ENCODE measurements around the gene HPN.

Gene HPN

DNA sequence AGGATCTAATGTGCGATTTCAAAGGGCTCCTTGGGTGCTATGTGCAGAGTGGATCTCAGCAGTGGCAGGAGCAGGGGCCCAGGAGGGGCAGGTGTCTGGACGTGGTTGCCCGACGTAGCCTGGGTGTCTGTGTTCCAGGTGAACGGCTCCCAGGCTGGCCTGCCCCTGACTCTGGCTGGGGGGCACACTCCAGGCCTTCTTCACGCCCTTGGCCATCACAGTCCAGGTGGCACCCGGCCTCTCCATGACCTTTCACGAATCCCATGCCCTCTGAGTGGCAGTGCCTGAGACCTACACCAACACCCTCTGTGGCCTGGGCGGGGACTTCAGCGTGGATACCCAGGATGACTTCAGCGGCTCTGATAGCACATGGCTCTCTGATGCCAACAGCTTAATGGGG is 62.8 kb downstream of the HPN start:
- no peak for DNase-seq (ENCODE audit: low read depth in 2 of 2)

GRCh38 chr19:35105047-35105410 is 63.5 kb downstream of the HPN start:
- DNase-seq (ENCODE audit: low read depth in 2 of 2) = no peak

DNA sequence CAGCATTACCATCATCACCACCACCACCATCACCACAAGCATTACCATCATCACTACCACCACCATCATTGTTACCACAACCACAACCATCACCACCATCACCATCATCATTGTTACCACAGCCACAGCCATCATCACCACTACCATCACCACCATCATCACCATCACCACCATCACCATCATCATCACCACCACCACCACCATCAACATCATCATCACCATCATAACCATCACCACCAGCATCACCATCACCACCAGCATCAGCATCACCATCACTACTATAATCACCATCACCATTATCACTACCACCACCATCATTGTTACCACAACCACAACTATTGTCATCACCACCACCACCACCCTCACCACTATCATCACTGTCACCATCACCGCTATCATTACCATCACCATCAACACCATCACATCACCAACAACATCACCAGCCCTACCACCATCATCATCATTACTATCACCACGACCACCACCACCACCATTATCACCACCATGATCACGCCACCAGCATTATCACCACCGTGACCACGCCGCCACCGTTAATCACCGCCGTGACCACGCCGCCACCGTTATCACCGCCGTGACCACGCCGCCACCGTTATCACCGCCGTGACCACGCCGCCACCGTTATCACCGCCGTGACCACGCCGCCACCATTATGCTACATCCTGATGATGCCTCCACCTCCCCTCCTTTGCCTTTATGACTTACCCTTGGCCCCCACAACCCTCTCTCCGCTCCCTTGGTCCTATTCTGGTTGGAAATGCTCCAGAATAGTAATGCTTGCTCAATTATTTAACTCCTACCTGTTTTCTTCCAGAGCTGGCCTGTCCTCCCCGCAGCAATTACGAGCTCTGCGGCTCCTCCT is 64.1 kb downstream of the HPN start:
- no peak for DNase-seq (ENCODE audit: low read depth in 2 of 2)

DNA sequence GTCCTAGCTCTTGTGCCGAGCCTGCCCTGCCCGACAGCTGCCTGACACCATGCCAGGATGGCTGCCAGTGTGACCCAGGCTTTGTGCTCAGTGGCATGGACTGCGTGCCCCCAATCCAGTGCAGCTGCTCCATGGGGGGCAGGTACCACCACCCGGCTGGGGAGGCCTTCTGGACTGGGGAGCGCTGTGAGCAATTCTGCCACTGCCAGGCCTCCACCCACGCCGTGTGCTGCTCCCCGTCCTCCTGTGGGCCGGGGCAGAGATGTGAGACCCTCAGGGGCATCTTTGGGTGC is 64.7 kb downstream of the HPN start:
- no peak for DNase-seq (ENCODE audit: low read depth in 2 of 2)

DNA sequence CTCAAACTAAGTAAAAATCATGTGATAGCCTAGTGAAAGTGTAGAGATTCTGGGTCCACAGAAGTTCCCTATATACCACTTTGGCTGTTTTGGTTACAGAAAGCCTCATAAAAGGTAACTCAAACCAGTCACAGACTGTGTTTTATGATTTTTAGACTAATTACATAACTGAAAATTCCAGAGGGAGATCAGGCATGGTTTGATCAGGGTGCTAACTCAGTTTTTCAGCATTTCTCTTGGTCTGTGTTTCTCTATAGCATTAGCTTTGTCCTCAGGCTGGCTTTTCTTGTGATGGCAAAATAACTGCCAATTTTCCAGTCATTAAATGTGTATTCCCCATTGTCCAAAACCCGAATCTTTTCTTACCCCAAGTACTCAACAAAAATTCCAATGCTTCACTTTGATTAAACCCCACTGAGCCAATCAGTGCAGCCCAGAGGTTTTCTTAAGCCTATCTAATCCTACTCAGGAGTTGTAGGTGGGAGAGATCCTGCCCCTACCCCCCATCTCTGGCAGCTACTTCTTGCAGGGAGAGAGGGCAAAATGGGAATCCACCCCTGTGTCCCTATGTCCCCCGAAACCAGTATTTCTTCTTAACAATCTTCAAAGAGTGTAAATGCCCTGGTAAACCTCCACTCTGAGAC is 65.5 kb downstream of the HPN start:
- no peak for DNase-seq (ENCODE audit: low read depth in 2 of 2)

GRCh38 chr19:35107545-35107944 is 66.0 kb downstream of the HPN start:
- no peak for DNase-seq (ENCODE audit: low read depth in 2 of 2)

GRCh38 chr19:35108730-35109129 is 67.2 kb downstream of the HPN start:
- DNase-seq (ENCODE audit: low read depth in 2 of 2) = no peak

DNA sequence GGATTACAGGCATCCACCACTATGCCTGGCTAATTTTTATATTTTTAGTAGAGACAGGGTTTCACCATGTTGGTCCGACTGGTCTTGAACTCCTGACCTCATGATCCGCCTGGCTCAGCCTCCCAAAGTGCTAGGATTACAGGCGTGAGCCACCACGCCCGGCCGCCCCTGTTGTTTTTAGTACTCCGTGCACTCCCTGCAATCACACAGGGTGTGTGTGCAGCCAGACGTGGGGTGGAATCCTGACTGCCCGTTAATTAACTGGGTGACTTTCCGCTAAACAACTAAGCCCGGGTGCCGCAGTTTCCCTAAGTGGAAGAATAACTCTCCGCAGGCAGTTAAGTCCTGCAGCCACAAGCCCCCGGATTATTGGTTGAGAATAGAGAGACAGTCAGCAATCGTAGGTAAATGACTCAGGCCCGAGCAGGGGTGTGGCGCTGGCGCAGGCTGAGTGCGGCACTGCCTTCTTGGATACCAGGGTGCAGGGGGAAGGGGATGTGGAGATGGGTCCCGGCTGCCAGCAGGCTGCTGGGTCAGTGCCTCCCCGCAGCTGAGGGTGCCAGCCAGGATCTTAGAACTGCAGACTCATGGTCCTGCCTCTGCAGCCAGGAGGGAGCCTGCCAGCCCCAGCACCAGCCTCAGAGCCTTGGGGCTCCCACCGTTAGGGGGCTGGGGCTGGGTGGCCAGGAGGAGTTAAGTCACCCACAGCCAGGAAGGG is 68.0 kb downstream of the HPN start:
- no peak for DNase-seq (ENCODE audit: low read depth in 2 of 2)

DNA sequence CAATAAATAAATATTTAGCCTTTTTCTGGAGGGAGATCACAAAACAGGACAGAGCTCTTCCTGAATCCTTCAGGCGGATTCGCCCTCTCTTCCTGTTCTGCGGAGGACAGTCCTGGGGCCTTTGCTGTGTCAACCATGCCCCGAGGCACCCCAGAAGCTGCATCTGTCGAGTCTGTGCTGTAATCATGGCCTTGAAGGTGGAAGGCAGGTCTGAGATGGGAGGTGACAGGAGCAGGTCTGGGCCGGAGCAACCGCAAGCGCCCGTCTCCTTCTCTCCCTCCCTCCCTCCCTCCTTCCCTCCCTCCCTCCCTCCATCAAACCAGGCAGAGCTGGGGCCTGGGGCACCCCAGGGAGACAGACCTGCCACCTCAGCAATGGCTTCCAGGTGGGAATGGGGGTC is 69.5 kb downstream of the HPN start:
- DNase-seq (ENCODE audit: low read depth in 2 of 2) = no peak

GRCh38 chr19:35112995-35113688 is 71.6 kb downstream of the HPN start:
- DNase-seq (ENCODE audit: low read depth in 2 of 2) = no peak

GRCh38 chr19:35114353-35115176 is 73.0 kb downstream of the HPN start:
- peak; percentile 27 to 57 for DNase-seq (ENCODE audit: low read depth in 2 of 2)

- DNase-seq (ENCODE audit: low read depth in 2 of 2) = no peak
These were observed 73.8 kb downstream of the HPN start, which contains the start of gene FXYD3 for GRCh38 chr19:35115177-35115951. TSS of gene FXYD3 (plus strand) at chr19:35115823. CDS start at chr19:35119377, 3,554 bp downstream.
